SH-SY5Y (cell line): ENCODE measurements around the gene PACSIN3.

Experiments
- GATA2 ChIP-seq: IDR thresholded peaks from 2 replicates; pipeline ENCODE4 v1.6.1; 2011; ENCODE audit warnings: mild to moderate bottlenecking, low read depth, low read length
- GATA3 ChIP-seq: IDR thresholded peaks from 2 replicates; pipeline ENCODE4 v1.6.1; 2011; ENCODE audit warnings: low read depth, mild to moderate bottlenecking, low read length, moderate library complexity

GRCh38 chr11:47213950-47214565, 27.8 kb upstream of the PACSIN3 start:
- TF ChIP-seq GATA2: no peak
- TF ChIP-seq GATA3: no peak
